WTC11 (cell line): ENCODE data around the gene GINS1. TPM values are rescaled to one million over a fixed set of nuclear protein-coding genes. Genes with fewer than 3 reads are reported as not detected.

Experiments used
- ATAC-seq: fragments of 200-7000 bp; cut with Tn5 transposase; 2 replicates; pipeline ENCODE4 v1.10.0; 2021; ENCODE audit warnings: mild to moderate bottlenecking, moderate library complexity
- CTCF ChIA-PET: fragments of 300-600 bp; sonication (Branson Sonifier 250); formaldehyde crosslinking; loops from one replicate; lab custom pipeline; 2021; ENCODE audit warnings: antibody characterized with exemption; lab: Charles Lee
- POLR2A ChIA-PET: fragments of 350-600 bp; sonication (Branson Sonifier 250); formaldehyde crosslinking; loops from one replicate; lab custom pipeline; 2021; ENCODE audit warnings: antibody characterized with exemption; lab: Charles Lee
- DNase-seq: peaks from one replicate; pipeline ENCODE4 v3.0.0; 2021; ENCODE audit warnings: low spot score
- H3K27ac Mint-ChIP-seq: 2 replicates; pipeline ENCODE4 v1.8.0; 2021; ENCODE audit warnings: mixed read lengths
- H3K27me3 Mint-ChIP-seq: 2 replicates; pipeline ENCODE4 v1.8.0; 2021; ENCODE audit warnings: low read depth, mild to moderate bottlenecking, moderate library complexity, mixed read lengths
- H3K36me3 Mint-ChIP-seq: 2 replicates; pipeline ENCODE4 v1.8.0; 2021; ENCODE audit warnings: mixed read lengths
- H3K4me1 Mint-ChIP-seq: 2 replicates; pipeline ENCODE4 v1.8.0; 2022; ENCODE audit warnings: mixed read lengths
- H3K4me3 Mint-ChIP-seq: 2 replicates; pipeline ENCODE4 v1.8.0; 2021; ENCODE audit warnings: mild to moderate bottlenecking, moderate library complexity, mixed read lengths
- H3K9me3 Mint-ChIP-seq: 2 replicates; pipeline ENCODE4 v1.8.0; 2021; ENCODE audit warnings: mixed read lengths
- ESRRA ChIP-seq: sonication (generic); formaldehyde crosslinking; IDR thresholded peaks from 2 replicates; pipeline ENCODE4 v1.8.1; 2022; ENCODE audit warnings: mild to moderate bottlenecking, missing genetic modification reagents, borderline replicate concordance
- FOXP1 ChIP-seq: sonication (generic); formaldehyde crosslinking; IDR thresholded peaks from 2 replicates; pipeline ENCODE4 v1.8.0; 2022; ENCODE audit warnings: missing genetic modification reagents, mild to moderate bottlenecking, moderate library complexity, borderline replicate concordance
- GABPB1 ChIP-seq: sonication (generic); formaldehyde crosslinking; IDR thresholded peaks from 2 replicates; pipeline ENCODE4 v1.8.1; 2023; ENCODE audit warnings: mild to moderate bottlenecking, missing genetic modification reagents
- JAZF1 ChIP-seq: fragments of 250-450 bp; sonication (Bioruptor Pico); IDR thresholded peaks from 2 replicates; pipeline ENCODE4 v1.9.0; 2021; ENCODE audit warnings: moderate library complexity, mild to moderate bottlenecking, inconsistent platforms
- JUN ChIP-seq: sonication (generic); formaldehyde crosslinking; IDR thresholded peaks from 2 replicates; pipeline ENCODE4 v1.8.0; 2023; ENCODE audit warnings: mild to moderate bottlenecking, missing genetic modification reagents
- MXD4 ChIP-seq: fragments of 250-450 bp; sonication (Bioruptor Pico); IDR thresholded peaks from 2 replicates; pipeline ENCODE4 v1.8.0; 2021; ENCODE audit warnings: mild to moderate bottlenecking, moderate library complexity, borderline replicate concordance
- OVOL2 ChIP-seq: fragments of 250-450 bp; sonication (Bioruptor Pico); IDR thresholded peaks from 2 replicates; pipeline ENCODE4 v1.9.0; 2021; ENCODE audit warnings: mild to moderate bottlenecking, borderline replicate concordance
- PRRX2 ChIP-seq: fragments of 250-450 bp; sonication (Bioruptor Pico); IDR thresholded peaks from 2 replicates; pipeline ENCODE4 v1.8.0; 2021; ENCODE audit warnings: mild to moderate bottlenecking
- ZNF263 ChIP-seq: sonication (generic); formaldehyde crosslinking; IDR thresholded peaks from 2 replicates; pipeline ENCODE4 v1.8.1; 2022; ENCODE audit warnings: low read depth, mild to moderate bottlenecking, moderate library complexity, missing genetic modification reagents
- ZNF423 ChIP-seq: fragments of 250-450 bp; sonication (Bioruptor Pico); IDR thresholded peaks from 2 replicates; pipeline ENCODE4 v2.1.2; 2022; ENCODE audit warnings: mild to moderate bottlenecking, moderate library complexity
- total RNA-seq: library from RNA; stranded (reverse); gene quantifications from 3 replicates; pipeline ENCODE4 v1.2.3, GENCODE V29; 2021
- TF ChIP-seq, protein P1 (sequence below): fragments of 250-450 bp; sonication (Bioruptor Pico); IDR thresholded peaks from 2 replicates; pipeline ENCODE4 v1.9.0; 2021; ENCODE audit warnings: moderate library complexity, mild to moderate bottlenecking, inconsistent platforms, borderline replicate concordance
- TF ChIP-seq, protein P2 (sequence below): fragments of 250-450 bp; sonication (Bioruptor Pico); IDR thresholded peaks from 2 replicates; pipeline ENCODE4 v1.9.0; 2021; ENCODE audit warnings: mild to moderate bottlenecking, borderline replicate concordance
- TF ChIP-seq, protein P3 (sequence below): sonication (generic); formaldehyde crosslinking; IDR thresholded peaks from 2 replicates; pipeline ENCODE4 v1.8.0; 2022; ENCODE audit warnings: mild to moderate bottlenecking, missing genetic modification reagents
- TF ChIP-seq, protein P4 (sequence below): sonication (generic); formaldehyde crosslinking; IDR thresholded peaks from 2 replicates; pipeline ENCODE4 v1.8.0; 2023; ENCODE audit warnings: missing genetic modification reagents
- TF ChIP-seq, protein P5 (sequence below): sonication (generic); formaldehyde crosslinking; IDR thresholded peaks from 2 replicates; pipeline ENCODE4 v1.8.1; 2023; ENCODE audit warnings: mild to moderate bottlenecking, missing genetic modification reagents
- TF ChIP-seq, protein P6 (sequence below): fragments of 250-450 bp; sonication (Bioruptor Pico); IDR thresholded peaks from 2 replicates; pipeline ENCODE4 v1.9.0; 2021; ENCODE audit warnings: mild to moderate bottlenecking
- TF ChIP-seq, protein P7 (sequence below): sonication (generic); formaldehyde crosslinking; IDR thresholded peaks from 2 replicates; pipeline ENCODE4 v1.8.1; 2022; ENCODE audit warnings: low read depth, mild to moderate bottlenecking, moderate library complexity, missing genetic modification reagents, borderline replicate concordance

Gene GINS1
- total RNA-seq, 1 experiment from 2014 or later, result 70.4 TPM

DNA sequence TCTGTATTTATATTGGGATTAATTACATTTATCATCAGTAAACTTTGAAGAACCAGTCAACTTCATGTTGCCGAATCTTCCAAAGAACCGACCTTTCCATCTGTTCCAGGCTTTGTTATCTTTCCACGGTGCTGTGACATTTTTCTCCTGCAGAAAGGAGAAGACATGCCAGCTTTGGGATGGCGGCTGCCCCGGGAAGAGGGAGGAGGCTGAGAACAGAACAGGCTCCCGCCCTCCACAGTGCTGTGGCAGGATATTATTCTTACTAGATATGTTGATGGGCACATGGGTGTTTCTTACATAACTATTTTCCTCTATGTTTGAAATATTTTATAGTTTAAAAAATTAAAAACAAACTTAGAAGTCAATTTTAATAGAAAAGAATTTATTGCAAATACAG, 44.9 kb downstream of the GINS1 start (continued):
- TF ChIP-seq, protein P1, sequence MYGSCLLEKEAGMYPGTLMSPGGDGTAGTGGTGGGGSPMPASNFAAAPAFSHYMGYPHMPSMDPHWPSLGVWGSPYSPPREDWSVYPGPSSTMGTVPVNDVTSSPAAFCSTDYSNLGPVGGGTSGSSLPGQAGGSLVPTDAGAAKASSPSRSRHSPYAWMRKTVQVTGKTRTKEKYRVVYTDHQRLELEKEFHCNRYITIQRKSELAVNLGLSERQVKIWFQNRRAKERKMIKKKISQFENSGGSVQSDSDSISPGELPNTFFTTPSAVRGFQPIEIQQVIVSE, result no peak
- TF ChIP-seq, protein P2, sequence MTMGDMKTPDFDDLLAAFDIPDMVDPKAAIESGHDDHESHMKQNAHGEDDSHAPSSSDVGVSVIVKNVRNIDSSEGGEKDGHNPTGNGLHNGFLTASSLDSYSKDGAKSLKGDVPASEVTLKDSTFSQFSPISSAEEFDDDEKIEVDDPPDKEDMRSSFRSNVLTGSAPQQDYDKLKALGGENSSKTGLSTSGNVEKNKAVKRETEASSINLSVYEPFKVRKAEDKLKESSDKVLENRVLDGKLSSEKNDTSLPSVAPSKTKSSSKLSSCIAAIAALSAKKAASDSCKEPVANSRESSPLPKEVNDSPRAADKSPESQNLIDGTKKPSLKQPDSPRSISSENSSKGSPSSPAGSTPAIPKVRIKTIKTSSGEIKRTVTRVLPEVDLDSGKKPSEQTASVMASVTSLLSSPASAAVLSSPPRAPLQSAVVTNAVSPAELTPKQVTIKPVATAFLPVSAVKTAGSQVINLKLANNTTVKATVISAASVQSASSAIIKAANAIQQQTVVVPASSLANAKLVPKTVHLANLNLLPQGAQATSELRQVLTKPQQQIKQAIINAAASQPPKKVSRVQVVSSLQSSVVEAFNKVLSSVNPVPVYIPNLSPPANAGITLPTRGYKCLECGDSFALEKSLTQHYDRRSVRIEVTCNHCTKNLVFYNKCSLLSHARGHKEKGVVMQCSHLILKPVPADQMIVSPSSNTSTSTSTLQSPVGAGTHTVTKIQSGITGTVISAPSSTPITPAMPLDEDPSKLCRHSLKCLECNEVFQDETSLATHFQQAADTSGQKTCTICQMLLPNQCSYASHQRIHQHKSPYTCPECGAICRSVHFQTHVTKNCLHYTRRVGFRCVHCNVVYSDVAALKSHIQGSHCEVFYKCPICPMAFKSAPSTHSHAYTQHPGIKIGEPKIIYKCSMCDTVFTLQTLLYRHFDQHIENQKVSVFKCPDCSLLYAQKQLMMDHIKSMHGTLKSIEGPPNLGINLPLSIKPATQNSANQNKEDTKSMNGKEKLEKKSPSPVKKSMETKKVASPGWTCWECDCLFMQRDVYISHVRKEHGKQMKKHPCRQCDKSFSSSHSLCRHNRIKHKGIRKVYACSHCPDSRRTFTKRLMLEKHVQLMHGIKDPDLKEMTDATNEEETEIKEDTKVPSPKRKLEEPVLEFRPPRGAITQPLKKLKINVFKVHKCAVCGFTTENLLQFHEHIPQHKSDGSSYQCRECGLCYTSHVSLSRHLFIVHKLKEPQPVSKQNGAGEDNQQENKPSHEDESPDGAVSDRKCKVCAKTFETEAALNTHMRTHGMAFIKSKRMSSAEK (CRISPR knock-in tag), result no peak
- TF ChIP-seq FOXP1 (no peak), JUN (CRISPR knock-in tag) (no peak), OVOL2 (CRISPR knock-in tag) (no peak)
- TF ChIP-seq, protein P3, sequence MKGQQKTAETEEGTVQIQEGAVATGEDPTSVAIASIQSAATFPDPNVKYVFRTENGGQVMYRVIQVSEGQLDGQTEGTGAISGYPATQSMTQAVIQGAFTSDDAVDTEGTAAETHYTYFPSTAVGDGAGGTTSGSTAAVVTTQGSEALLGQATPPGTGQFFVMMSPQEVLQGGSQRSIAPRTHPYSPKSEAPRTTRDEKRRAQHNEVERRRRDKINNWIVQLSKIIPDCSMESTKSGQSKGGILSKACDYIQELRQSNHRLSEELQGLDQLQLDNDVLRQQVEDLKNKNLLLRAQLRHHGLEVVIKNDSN, result no peak
- TF ChIP-seq, all 79 proteins: peak for 0

DNA sequence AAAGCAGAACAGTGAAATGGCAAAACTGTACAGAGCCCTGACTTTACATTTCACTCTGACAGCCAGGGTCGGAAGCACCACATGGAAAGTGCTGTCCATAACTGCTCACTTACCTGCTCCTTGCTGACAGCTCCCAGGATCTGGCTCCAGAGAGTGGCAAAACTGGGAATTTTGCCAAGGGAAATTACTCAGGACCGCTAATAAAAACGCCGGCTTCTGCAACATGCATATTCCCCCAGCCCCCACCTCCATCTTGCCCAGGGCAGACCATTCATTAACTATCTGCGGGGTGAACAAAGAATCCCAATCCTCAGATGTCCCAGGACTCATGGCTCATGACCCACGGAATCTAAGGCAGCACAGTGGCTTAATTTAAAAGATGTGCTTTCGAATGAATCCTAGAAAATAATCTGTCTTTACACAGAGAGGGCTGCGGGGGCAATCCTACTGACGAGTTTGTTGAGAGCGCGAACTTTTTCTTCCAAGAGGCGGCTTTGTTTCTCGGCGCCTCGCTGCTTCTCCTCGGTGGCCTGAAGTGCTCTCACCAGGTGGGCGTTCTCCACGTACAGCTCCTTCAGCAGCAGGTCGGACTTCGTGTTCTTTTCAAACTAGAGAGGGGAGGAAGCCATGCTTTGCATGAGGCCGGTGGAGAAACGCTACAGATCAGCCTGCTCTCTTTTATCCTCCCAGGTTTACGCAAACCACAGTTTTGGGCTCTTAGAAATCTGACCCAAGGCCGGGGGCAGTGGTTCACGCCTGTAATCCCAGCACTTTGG, 45.8 kb downstream of the GINS1 start:
- H3K9me3 Mint-ChIP-seq, result peaks cover 4% of the 10 kb centered on the region; the same call in 1 of the 2 replicates
- peaks cover 60% of the 10 kb centered on the region for H3K36me3 Mint-ChIP-seq
- peak overlapping the region; percentile 37; the same call in 1 of the 2 replicates for H3K27ac Mint-ChIP-seq
- CTCF ChIA-PET, result interaction anchor here (1.0 kb wide), 1 partner anchor 17 kb away, joined by 3 read pairs; no protein-coding TSS in a partner anchor
- H3K4me1 Mint-ChIP-seq, result no peaks in the 10 kb centered on the region
- no peak for ATAC-seq
- TF ChIP-seq, protein P4, sequence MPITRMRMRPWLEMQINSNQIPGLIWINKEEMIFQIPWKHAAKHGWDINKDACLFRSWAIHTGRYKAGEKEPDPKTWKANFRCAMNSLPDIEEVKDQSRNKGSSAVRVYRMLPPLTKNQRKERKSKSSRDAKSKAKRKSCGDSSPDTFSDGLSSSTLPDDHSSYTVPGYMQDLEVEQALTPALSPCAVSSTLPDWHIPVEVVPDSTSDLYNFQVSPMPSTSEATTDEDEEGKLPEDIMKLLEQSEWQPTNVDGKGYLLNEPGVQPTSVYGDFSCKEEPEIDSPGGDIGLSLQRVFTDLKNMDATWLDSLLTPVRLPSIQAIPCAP (CRISPR knock-in tag), result no peak
- TF ChIP-seq ZNF423 (CRISPR knock-in tag) (no peak), JAZF1 (CRISPR knock-in tag) (no peak), MXD4 (CRISPR knock-in tag) (no peak), PRRX2 (CRISPR knock-in tag) (no peak)
- H3K27me3 Mint-ChIP-seq, result no peaks in the 10 kb centered on the region
- POLR2A ChIA-PET, result no interaction called here
- no peak for DNase-seq
- H3K4me3 Mint-ChIP-seq, result no peak overlapping the region

DNA sequence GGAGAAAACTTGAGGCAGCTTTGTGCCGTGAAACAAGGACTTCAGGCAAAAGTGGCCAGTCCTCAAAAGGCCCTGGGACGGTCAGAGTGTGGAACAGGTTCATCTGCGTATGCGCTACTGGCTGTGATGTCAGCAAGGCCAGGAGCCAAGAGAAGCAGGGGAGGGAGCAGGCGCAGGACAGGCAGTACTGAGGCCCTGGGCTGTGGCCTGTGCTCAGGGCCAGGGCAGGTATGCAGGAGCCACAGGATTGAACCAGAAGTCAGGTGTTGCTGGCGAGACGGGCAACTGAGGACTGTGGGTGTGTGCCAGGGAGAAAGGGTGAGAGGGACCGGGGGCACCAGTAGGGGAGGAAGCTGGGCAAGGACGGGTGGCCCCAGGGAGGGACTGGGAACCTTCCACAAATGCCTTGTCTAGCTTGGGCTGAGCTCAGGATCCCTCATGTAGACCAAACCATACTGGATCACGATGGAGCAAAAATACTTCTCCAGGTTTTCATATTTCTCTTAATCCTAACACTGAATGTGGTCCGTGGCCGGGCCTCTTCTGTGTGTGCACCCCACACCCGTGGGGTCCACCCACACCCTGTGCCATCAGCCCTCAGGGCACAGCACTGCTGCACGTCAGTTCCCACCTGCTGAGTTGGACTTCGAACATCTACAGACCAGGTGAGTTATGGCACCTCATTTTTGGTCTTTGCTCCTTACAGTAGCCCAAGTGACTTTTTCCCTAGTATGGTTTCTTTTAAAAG, 46.9 kb downstream of the GINS1 start:
- H3K9me3 Mint-ChIP-seq, result no peaks in the 10 kb centered on the region
- ATAC-seq, result no peak
- peaks cover 49% of the 10 kb centered on the region for H3K36me3 Mint-ChIP-seq
- CTCF ChIA-PET, result no interaction called here
- POLR2A ChIA-PET, result no interaction called here
- no peaks in the 10 kb centered on the region for H3K4me1 Mint-ChIP-seq
- no peaks in the 10 kb centered on the region for H3K27me3 Mint-ChIP-seq
- DNase-seq, result no peak
- no peak overlapping the region for H3K4me3 Mint-ChIP-seq
- peak overlapping the region; percentile 65 for H3K27ac Mint-ChIP-seq
- TF ChIP-seq GABPB1 (CRISPR knock-in tag) (no peak), ESRRA (CRISPR knock-in tag) (no peak), ZNF263 (CRISPR knock-in tag) (no peak)
- TF ChIP-seq, protein P5, sequence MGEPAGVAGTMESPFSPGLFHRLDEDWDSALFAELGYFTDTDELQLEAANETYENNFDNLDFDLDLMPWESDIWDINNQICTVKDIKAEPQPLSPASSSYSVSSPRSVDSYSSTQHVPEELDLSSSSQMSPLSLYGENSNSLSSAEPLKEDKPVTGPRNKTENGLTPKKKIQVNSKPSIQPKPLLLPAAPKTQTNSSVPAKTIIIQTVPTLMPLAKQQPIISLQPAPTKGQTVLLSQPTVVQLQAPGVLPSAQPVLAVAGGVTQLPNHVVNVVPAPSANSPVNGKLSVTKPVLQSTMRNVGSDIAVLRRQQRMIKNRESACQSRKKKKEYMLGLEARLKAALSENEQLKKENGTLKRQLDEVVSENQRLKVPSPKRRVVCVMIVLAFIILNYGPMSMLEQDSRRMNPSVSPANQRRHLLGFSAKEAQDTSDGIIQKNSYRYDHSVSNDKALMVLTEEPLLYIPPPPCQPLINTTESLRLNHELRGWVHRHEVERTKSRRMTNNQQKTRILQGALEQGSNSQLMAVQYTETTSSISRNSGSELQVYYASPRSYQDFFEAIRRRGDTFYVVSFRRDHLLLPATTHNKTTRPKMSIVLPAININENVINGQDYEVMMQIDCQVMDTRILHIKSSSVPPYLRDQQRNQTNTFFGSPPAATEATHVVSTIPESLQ (CRISPR knock-in tag), result no peak
- TF ChIP-seq, protein P6, sequence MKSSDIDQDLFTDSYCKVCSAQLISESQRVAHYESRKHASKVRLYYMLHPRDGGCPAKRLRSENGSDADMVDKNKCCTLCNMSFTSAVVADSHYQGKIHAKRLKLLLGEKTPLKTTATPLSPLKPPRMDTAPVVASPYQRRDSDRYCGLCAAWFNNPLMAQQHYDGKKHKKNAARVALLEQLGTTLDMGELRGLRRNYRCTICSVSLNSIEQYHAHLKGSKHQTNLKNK (CRISPR knock-in tag), result no peak
- TF ChIP-seq, protein P7, sequence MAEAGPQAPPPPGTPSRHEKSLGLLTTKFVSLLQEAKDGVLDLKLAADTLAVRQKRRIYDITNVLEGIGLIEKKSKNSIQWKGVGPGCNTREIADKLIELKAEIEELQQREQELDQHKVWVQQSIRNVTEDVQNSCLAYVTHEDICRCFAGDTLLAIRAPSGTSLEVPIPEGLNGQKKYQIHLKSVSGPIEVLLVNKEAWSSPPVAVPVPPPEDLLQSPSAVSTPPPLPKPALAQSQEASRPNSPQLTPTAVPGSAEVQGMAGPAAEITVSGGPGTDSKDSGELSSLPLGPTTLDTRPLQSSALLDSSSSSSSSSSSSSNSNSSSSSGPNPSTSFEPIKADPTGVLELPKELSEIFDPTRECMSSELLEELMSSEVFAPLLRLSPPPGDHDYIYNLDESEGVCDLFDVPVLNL (CRISPR knock-in tag), result no peak
